GM12872 (cell line): Measurements from ENCODE around the gene FIBCD1.

Experiments
- CTCF ChIP-seq: IDR thresholded peaks from 3 replicates; pipeline ENCODE4 v1.5.1; 2011; ENCODE audit warnings: low read depth, mild to moderate bottlenecking, low read length, moderate library complexity; ENCODE audit not compliant: insufficient read depth

Gene FIBCD1

GRCh38 chr9:130896233-130897014, 42.6 kb downstream of the FIBCD1 start, which contains the start of gene QRFP:
Gene QRFP, minus strand, starts transcription at chr9:130896812. Its CDS starts 2,974 bp downstream, at chr9:130893838.
- TF ChIP-seq CTCF: no peak

GRCh38 chr9:130895481-130896232, 43.4 kb downstream of the FIBCD1 start:
- no peak for TF ChIP-seq CTCF

- TF ChIP-seq CTCF: no peak
These were observed 44.0 kb downstream of the FIBCD1 start for GRCh38 chr9:130895038-130895437.

- TF ChIP-seq CTCF: no peak
These were observed 44.5 kb downstream of the FIBCD1 start for GRCh38 chr9:130894546-130894945.

GRCh38 chr9:130893341-130894101, 45.5 kb downstream of the FIBCD1 start:
- peak; percentile 36; the same call in 2 of the 3 replicates for TF ChIP-seq CTCF

GRCh38 chr9:130892477-130893304, 46.4 kb downstream of the FIBCD1 start:
- TF ChIP-seq CTCF: no peak
